Lung (tissue), 12 donors: ENCODE results near the gene CMIP. TPM values are rescaled to one million over a fixed set of nuclear protein-coding genes. Genes with fewer than 3 reads are reported as not detected.

Experiments
- ATAC-seq: fragments of 200-7000 bp; cut with Tn5 transposase; one replicate; pipeline ENCODE4 v1.9.1; 2020; ENCODE audit warnings: moderate number of reproducible peaks; ENCODE audit not compliant: insufficient read depth, low FRiP score
- DNase-seq, 3 donors: peaks; one replicate each; pipeline ENCODE4 v3.0.0-alpha.2; 2013 to 2017
- H3K27ac ChIP-seq, 2 donors: one replicate each; pipeline ENCODE4 v1.5.1; 2013; ENCODE audit warnings: mild to moderate bottlenecking in 2 of 2, moderate library complexity in 2 of 2, control low read depth in 1 of 2, inconsistent platforms in 1 of 2, low read depth in 1 of 2, low read length in 1 of 2
- H3K27me3 ChIP-seq, 3 donors: one replicate each; pipeline ENCODE4 v1.5.1; 2013; ENCODE audit warnings: low read length in 2 of 3; ENCODE audit not compliant: control insufficient read depth in 3 of 3, insufficient read depth in 3 of 3
- H3K36me3 ChIP-seq, 4 donors: one replicate each; pipeline ENCODE4 v1.5.1; 2013; ENCODE audit warnings: low read length in 4 of 4, mild to moderate bottlenecking in 1 of 4, moderate library complexity in 1 of 4; ENCODE audit not compliant: control insufficient read depth in 4 of 4, insufficient read depth in 4 of 4
- H3K4me1 ChIP-seq, 5 donors: one replicate each; pipeline ENCODE4 v1.5.1; 2013; ENCODE audit warnings: low read length in 5 of 5, mild to moderate bottlenecking in 2 of 5, moderate library complexity in 1 of 5; ENCODE audit not compliant: control insufficient read depth in 5 of 5, insufficient read depth in 5 of 5
- H3K4me3 ChIP-seq: one replicate; pipeline ENCODE4 v1.5.1; 2013; ENCODE audit warnings: mild to moderate bottlenecking, control low read depth, moderate library complexity
- H3K9ac ChIP-seq, 2 donors: one replicate each; pipeline ENCODE4 v1.5.1; 2013; ENCODE audit warnings: low read length in 2 of 2, control low read depth in 1 of 2; ENCODE audit not compliant: insufficient read depth in 1 of 2
- H3K9me3 ChIP-seq, 4 donors: one replicate each; pipeline ENCODE4 v1.5.1; 2013; ENCODE audit warnings: low read length in 3 of 4, mild to moderate bottlenecking in 1 of 4, moderate library complexity in 1 of 4; ENCODE audit not compliant: control insufficient read depth in 4 of 4, insufficient read depth in 3 of 4
- CTCF ChIP-seq: IDR thresholded peaks from 2 replicates; pipeline ENCODE4 v1.5.1; 2012; ENCODE audit warnings: mild to moderate bottlenecking; ENCODE audit errors: control extremely low read depth, extremely low read depth
- WGBS, 2 donors: extraction: QIAGEN DNeasy Blood & Tissue Kit; methylation state at CpG; one replicate each; pipeline ENCODE4 v1.1.7; 2013; 5-methylcytosine and 5-hydroxymethylcytosine counted together
- polyA plus RNA-seq, 2 donors: library from polyadenylated mRNA; stranded (reverse); fragments of 200-250 nt; gene quantifications; one replicate each; pipeline ENCODE4 v1.2.1, GENCODE V29; 2013
- total RNA-seq, 2 donors: library from RNA; depleted of rRNA in 1 of 2; stranded (reverse); fragments of >200 nt in 1 of 2; gene quantifications; one replicate each; pipeline ENCODE4 v1.2.1, GENCODE V29; 2014 to 2021
- donor health status: control.
- donor health status: control.
- donor health status: Bipolar disorder and iron deficiency.
- donor health status: healthy.
- donor health status: DM: yes; HTN: yes; CAD: no.

Gene CMIP
- total and polyA plus RNA-seq, 4 donors: 11.8 to 80.5 (median 48.6) TPM

GRCh38 chr16:81451753-81452680 lies 7.4 kb downstream of the CMIP start:
- no peak for DNase-seq

GRCh38 chr16:81453091-81453728 lies 8.6 kb downstream of the CMIP start:
- H3K27ac ChIP-seq: peak overlapping the region in 1 of 2 donors; percentile 59
- H3K9ac ChIP-seq: no peak overlapping the region
- WGBS, 2 donors: 84% methylated on average over 14 of the region's 14 CpGs

More at GRCh38 chr16:81451753-81452680, 7.4 kb downstream of the CMIP start:
- 44 to 60% methylated on average over 20 of the region's 20 CpGs for WGBS, 2 donors
- Histone ChIP-seq H3K36me3 (peaks cover 0 to 7% (median 0%) of the 10 kb centered on the region in 4 donors), H3K4me1 (peaks cover 0 to 30% (median 18%) of the 10 kb centered on the region in 5 donors), H3K27ac (peak overlapping the region in 1 of 2 donors; percentile 66), H3K9ac (no peak overlapping the region), H3K27me3 (no peaks in the 10 kb centered on the region), H3K4me3 (no peak overlapping the region), H3K9me3 (no peaks in the 10 kb centered on the region)
- no peak for ATAC-seq
- TF ChIP-seq CTCF: no peak

GRCh38 chr16:81454044-81454443 lies 9.4 kb downstream of the CMIP start:
- no peak for DNase-seq
- Histone ChIP-seq H3K27ac (no peak overlapping the region), H3K9ac (no peak overlapping the region), H3K36me3 (peaks cover 0 to 8% (median 4%) of the 10 kb centered on the region in 4 donors), H3K27me3 (no peaks in the 10 kb centered on the region), H3K4me3 (no peak overlapping the region), H3K4me1 (peaks cover 0 to 26% (median 0%) of the 10 kb centered on the region in 5 donors), H3K9me3 (no peaks in the 10 kb centered on the region)
- no peak for TF ChIP-seq CTCF
- 82 to 84% methylated on average over 7 of the region's 7 CpGs for WGBS, 2 donors
- ATAC-seq: no peak

More at GRCh38 chr16:81453091-81453728, 8.6 kb downstream of the CMIP start:
- H3K4me1 ChIP-seq: peaks cover 0 to 29% (median 6%) of the 10 kb centered on the region in 5 donors
- no peaks in the 10 kb centered on the region for H3K27me3 ChIP-seq
- DNase-seq (no peak), ATAC-seq (no peak)
- H3K9me3 ChIP-seq: no peaks in the 10 kb centered on the region
- no peak for TF ChIP-seq CTCF
- no peak overlapping the region for H3K4me3 ChIP-seq
- peaks cover 0 to 8% (median 0%) of the 10 kb centered on the region in 4 donors for H3K36me3 ChIP-seq
